ENCODE results near the gene ERC2. TPM values are rescaled to one million over a fixed set of nuclear protein-coding genes. Genes with fewer than 3 reads are reported as not detected.

The ERC2 gene
- total RNA-seq, 1 donor from 2014 or later: 1.5 TPM

DNA sequence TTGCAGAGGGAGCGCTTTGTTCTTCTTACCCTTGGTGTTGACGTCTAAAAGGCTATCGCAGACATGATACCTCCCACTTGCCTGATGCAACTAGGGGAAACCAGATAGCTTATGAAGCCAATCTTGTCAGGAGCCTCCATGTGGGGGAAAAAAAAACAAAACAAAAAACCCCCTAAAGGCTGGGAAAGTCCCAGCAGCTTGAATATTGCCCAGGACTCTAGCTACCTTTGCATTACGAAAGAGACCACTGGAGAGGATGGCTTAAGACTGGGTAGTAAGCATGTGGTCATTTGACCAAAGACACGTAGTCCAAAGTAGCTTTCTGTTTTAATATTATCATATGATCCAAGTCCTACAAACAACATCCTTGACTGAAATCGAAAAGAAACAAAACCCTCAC is 860.4 kb downstream of the ERC2 start:
- no peaks in the 10 kb centered on the region for H3K4me1 ChIP-seq
- H3K27ac ChIP-seq: no peak overlapping the region
- no peaks in the 10 kb centered on the region for H3K36me3 ChIP-seq
- intact Hi-C loops (cut with DNase I): no loop called here
- ATAC-seq (no peak), DNase-seq (no peak)
- H3K27me3 ChIP-seq (ENCODE audit: low read depth): no peaks in the 10 kb centered on the region
- no peaks in the 10 kb centered on the region for H3K9me3 ChIP-seq
- no peak overlapping the region for H3K4me3 ChIP-seq
- TF ChIP-seq, protein P1, sequence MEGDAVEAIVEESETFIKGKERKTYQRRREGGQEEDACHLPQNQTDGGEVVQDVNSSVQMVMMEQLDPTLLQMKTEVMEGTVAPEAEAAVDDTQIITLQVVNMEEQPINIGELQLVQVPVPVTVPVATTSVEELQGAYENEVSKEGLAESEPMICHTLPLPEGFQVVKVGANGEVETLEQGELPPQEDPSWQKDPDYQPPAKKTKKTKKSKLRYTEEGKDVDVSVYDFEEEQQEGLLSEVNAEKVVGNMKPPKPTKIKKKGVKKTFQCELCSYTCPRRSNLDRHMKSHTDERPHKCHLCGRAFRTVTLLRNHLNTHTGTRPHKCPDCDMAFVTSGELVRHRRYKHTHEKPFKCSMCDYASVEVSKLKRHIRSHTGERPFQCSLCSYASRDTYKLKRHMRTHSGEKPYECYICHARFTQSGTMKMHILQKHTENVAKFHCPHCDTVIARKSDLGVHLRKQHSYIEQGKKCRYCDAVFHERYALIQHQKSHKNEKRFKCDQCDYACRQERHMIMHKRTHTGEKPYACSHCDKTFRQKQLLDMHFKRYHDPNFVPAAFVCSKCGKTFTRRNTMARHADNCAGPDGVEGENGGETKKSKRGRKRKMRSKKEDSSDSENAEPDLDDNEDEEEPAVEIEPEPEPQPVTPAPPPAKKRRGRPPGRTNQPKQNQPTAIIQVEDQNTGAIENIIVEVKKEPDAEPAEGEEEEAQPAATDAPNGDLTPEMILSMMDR (IDR thresholded peaks at IDR 0.05): no peak

- H3K27me3 ChIP-seq (ENCODE audit: low read depth): no peaks in the 10 kb centered on the region
- TF ChIP-seq, protein P1 (IDR thresholded peaks at IDR 0.05): no peak
- intact Hi-C loops (cut with DNase I): no loop called here
- no peak for DNase-seq
- H3K4me1 ChIP-seq: no peaks in the 10 kb centered on the region
- no peaks in the 10 kb centered on the region for H3K9me3 ChIP-seq
- H3K36me3 ChIP-seq: no peaks in the 10 kb centered on the region
- H3K4me3 ChIP-seq: no peak overlapping the region
- no peak for ATAC-seq
- H3K27ac ChIP-seq: no peak overlapping the region
Measured at GRCh38 chr3:55607175-55607574, 861.1 kb downstream of the ERC2 start.

- Histone ChIP-seq H3K27me3 (ENCODE audit: low read depth) (no peaks in the 10 kb centered on the region), H3K27ac (no peak overlapping the region), H3K36me3 (no peaks in the 10 kb centered on the region), H3K4me3 (no peak overlapping the region), H3K4me1 (no peaks in the 10 kb centered on the region), H3K9me3 (no peaks in the 10 kb centered on the region)
- no peak for DNase-seq
- TF ChIP-seq, protein P1 (IDR thresholded peaks at IDR 0.05): no peak
- intact Hi-C loops (cut with DNase I): no loop called here
- ATAC-seq: no peak
Measured at GRCh38 chr3:55605443-55606236, 862.6 kb downstream of the ERC2 start.

DNA sequence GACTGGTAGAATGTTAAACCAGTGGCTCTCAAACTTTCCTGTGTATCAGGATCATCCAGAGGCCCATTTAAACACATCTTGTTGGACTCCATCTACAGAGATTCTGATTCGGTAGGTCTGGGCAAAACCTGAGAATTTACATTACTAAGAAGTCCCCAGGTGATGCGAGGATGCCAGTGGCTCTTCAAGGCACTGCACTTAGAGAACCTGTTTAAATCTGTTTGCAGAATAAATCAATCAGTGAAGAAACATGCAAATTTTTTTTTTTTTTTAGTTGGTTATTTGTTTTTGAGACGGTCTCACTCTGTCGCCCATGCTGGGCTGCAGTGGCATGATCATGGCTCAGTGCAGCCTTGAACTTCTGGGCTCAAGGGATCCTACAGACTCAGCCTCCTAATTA is 863.4 kb downstream of the ERC2 start:
- Histone ChIP-seq H3K27me3 (ENCODE audit: low read depth) (no peaks in the 10 kb centered on the region), H3K36me3 (no peaks in the 10 kb centered on the region), H3K27ac (no peak overlapping the region), H3K4me1 (no peaks in the 10 kb centered on the region), H3K9me3 (no peaks in the 10 kb centered on the region), H3K4me3 (no peak overlapping the region)
- no peak for ATAC-seq
- intact Hi-C loops (cut with DNase I): no loop called here
- DNase-seq: no peak
- TF ChIP-seq, protein P1 (IDR thresholded peaks at IDR 0.05): no peak

- Histone ChIP-seq H3K27me3 (ENCODE audit: low read depth) (no peaks in the 10 kb centered on the region), H3K4me3 (no peak overlapping the region), H3K4me1 (no peaks in the 10 kb centered on the region), H3K9me3 (no peaks in the 10 kb centered on the region), H3K36me3 (no peaks in the 10 kb centered on the region), H3K27ac (no peak overlapping the region)
- intact Hi-C loops (cut with DNase I): no loop called here
- ATAC-seq (no peak), DNase-seq (no peak)
- TF ChIP-seq, protein P1 (IDR thresholded peaks at IDR 0.05): no peak
Measured at GRCh38 chr3:55604402-55604801, 863.9 kb downstream of the ERC2 start.

All from lower lobe of right lung (tissue), 2 donors.